Measurements from ENCODE around the gene MARF1.
"Not testable (repeated sequence)": the region's sequence is repeated elsewhere in the genome, so short reads cannot be mapped to it uniquely, and the experiment has no call there.

The MARF1 gene

DNA sequence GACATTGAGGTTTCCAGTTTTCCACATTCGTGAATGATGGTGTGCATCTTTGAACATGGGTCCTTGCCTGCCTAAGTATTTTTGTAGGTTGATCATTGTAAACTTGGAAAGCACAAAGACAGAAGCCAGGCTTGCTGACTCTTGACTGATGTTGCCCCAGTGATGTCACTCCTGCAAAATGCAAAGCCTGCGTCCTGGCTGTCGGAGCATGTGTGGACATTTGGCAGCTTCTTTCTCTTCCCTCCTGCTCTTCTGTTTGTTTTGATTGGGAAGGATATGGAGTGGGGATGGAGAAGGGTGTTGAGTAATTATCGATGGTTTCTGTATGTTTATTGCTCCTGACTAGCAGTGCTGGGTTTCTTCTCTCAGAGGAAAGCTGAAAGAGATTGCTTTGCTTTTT is 10.3 kb upstream of the MARF1 start:
- peak; percentile 69 for DNase-seq (ENCODE audit: low read depth)

DNA sequence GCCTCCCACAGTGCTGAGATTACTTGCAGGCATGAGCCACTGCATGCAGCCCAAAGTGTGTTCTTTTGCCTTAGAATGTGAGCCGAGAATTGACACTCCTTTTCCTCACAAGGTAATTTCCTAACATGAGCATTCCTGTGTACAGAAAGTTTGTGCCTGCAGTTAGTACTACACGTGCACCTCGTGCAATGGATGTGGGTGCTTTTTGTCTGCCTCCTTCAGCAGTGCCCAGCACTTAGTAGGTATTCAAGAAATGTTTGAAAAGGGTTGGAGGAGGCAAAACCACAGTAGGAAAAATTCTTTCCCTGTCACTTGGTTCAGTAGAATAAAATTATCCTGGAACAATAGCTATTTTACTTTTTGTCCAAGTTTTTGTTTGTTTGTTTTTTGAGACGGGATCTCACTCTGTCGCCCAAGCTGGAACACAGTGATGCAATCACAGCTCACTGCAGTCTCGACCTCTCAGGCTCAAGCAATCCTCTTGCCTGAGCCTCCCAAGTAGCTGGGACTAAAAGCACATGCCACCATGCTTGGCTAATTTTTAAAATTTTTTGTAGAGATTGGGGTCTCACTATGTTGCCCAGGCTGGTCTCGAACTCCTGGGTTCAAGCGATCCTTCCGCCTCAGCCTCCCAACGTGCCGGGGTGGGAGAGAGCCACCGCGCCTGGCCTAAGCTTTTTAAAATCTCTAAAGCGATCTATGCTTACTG is 9.5 kb upstream of the MARF1 start:
- no peak for DNase-seq (ENCODE audit: low read depth)

DNA sequence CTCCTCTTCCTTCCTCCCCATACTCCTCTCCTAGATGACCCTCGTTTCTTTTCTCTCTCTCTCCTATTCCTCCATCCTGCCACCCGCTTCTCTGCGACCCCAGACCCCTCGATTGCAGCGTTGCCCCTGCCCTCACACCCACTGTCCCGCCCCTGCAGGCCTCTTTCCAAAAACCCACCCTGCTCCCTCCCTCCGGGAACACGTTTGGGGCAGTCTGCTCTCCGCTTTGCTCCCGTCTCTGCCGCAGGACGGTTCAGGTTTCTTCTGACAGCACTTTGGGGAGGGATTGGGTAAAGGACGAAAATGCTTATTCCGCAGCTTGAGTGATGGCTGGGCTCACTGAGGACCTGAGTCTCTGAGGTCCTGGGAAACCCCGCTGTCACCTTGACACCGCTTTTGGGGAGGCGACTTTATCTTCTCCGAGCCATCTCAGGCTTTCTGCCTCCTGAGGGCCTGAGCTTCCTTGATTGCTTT is 7.8 kb upstream of the MARF1 start:
- DNase-seq (ENCODE audit: low read depth), result peak; percentile 8

DNA sequence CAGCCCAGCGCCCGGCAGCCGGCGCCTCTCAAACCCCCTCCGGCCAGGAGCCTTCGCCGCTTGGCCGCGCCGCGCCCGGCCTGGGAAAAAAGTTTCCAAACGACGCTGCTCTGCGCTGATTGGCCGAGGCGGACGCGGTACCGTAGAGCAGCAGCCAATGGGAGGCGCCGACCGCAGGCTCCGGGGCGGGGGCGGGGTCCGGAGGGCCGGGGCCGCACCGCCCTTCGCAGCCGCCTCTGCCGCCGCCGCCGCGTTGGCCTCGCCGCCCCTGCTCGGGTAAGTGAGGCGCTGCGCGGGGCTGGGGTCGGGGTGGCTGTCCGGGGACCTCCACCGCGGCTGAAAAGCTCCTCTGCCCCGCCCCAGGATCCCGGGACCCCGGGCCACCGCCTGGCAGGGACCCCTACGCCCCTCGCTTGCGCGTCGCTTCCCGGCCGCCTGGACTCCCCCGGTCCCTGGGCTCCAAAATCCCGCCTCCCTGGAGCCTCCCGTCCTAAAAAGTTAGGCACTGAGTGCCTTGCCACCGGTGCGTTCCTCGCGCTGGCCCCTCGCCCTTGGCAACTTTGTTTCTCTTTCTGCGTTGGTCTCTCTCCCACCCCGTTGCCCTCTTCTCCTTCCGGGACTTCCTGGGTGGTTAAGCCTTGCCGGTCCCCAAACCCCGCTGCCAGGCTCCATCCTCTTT is 7.2 kb upstream of the MARF1 start, which contains the start of gene NDE1:
Gene NDE1 (plus strand): TSS at position 227 of the 679 bp plus-strand sequence. CDS start 14,534 bp downstream, outside the sequence.
- DNase-seq (ENCODE audit: low read depth), result peak; percentile 82

DNA sequence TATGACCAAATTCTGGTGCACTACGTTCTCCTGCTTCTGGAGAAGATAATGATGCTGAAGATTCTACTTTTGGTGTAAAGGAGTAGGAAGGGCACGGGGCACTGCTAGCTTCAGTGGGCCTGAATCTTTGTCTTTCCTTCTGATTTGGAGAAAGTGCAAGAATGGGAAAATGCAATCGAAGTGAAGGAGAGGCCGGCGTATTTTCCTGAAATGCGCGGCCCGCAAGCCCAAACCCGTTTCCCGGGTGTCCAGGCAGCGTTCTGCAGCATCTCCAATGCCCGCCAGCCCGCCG is 6.7 kb upstream of the MARF1 start:
- DNase-seq (ENCODE audit: low read depth), result no peak

DNA sequence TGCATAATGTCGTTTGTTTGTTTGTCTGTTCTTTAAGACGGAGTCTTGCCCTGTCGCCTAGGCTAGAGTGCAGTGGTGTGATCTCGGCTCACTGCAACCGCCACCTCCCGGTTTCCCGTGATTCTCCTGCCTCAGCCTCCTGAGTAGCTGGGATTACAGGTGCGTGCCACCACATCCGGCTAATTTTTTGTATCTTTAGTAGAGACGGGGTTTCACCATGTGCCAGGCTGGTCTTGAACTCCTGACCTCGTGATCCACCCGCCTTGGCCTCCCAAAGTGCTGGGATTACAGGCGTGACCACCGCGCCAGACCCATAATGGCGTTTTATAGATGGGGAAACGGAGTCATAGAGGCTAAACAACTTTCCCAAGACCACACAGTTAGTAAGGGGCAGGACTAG is 6.4 kb upstream of the MARF1 start:
- not testable (repeated sequence) for DNase-seq (ENCODE audit: low read depth)

DNA sequence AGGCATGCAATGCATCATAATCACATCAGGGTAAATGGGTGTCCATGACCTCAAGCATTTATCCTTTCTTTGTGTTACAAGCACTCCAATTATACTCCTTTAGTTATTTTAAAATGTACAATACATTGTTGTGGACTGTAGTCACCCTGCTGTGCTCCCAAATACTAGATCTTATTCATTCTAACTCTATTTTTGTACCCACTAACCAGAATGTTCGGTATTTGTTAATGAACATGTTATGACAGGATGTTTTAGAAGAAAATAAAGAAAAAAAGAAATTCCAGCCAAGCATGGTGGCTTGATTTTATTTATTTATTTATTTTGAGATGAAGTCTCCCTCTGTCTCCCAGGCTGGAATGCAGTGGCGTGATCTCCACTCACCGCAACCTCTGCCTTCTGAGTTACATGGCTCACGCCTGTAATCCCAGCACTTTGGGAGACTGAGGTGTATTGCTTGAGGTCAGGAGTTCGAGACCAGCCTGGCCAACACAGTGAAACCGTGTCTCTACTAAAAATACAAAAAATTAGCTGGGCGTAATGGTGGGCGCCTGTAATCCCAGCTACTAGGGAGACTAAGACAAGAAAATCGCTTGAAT is 5.3 kb upstream of the MARF1 start:
- DNase-seq (ENCODE audit: low read depth), result no peak

DNA sequence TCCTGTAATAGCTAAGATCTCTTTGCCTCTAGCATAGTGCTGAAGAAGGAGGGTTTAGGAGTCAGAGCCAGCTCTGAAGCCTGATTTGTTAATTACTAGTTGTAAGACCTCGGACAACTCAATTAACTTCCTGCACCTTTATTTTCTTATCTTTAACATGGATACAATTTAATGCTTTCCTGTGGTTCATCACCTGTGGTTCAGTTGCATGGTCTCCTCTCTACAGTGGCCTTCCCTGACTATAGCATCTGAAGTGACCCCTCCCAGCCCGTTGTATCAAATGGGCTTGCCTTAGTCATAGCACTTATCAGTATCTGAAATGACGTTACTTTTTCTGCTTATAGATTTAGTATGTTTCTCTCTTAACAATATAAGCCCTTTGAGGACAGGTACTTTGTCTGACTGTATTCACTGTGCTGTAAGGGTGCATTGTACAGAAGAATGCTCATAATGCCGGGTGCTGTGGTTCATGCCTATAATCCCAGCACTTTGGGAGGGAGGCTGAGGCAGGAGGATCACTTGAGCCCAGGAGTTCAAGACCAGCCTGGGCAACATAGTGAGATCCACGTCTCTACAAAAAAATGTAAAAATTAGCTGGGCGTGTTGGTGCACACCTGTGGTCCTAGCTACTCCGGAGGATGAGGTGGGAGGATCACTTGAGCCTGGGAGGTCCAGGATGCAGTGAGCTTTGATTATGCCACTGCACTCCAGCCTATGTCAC is 4.5 kb upstream of the MARF1 start:
- DNase-seq (ENCODE audit: low read depth), result no peak

DNA sequence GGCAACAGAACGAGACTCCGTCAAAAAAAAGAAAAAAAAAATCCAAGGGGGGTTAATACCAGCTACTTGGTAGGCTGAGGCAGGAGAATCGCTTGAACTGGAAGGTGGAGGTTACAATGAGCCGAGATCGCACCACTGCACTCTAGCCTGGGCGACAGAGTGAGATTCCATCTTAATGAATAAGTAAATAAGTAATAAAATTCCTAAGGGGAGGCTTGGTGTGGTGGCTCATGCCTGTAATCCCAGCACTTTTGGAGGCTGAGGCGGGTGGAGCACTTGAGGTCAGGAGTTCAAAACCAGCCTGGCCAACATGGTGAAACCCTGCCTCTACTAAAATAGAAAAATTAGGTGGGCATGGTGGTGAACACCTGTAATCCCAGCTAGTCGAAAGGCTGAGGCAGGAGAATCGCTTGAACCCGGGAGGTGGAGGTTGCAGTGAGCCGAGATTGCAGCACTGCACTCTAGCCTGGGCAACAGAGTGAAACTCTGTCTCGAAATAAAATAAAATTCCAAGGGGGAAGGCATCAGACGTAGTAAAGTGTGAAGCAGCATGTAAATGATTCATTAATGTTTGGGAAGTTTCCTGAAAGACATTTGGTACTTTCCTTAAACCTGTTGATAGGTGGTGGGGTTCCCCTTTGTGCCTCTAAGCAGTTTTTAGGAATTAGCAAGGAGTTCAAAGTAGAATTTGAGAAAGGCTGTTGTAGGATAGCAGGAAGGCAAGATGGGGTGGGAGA is 3.8 kb upstream of the MARF1 start:
- DNase-seq (ENCODE audit: low read depth), result not testable (repeated sequence)

DNA sequence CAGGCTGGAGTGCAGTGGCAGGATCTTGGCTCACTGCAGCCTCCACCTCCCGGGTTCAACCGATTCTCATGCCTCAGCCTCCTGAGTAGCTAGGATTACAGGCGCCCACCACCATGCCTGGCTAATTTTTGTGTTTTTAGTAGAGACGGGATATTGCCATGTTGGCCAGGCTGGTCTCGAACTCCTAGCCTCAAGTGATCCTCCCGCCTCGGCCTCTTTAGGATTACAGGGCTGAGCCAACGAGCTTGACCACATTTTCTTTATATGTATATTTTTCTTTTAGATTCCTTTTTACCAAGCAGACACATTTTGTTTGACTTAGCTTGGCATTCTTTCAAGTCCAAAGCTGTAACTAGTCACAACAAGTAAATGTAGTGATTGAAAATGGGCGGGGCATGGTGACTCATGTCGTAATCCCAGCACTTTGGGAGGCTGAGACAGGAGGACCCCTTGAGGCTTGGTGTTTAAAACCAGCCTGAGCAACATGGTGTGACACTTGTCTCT is 2.1 kb upstream of the MARF1 start:
- DNase-seq (ENCODE audit: low read depth), result peak; percentile 28

DNA sequence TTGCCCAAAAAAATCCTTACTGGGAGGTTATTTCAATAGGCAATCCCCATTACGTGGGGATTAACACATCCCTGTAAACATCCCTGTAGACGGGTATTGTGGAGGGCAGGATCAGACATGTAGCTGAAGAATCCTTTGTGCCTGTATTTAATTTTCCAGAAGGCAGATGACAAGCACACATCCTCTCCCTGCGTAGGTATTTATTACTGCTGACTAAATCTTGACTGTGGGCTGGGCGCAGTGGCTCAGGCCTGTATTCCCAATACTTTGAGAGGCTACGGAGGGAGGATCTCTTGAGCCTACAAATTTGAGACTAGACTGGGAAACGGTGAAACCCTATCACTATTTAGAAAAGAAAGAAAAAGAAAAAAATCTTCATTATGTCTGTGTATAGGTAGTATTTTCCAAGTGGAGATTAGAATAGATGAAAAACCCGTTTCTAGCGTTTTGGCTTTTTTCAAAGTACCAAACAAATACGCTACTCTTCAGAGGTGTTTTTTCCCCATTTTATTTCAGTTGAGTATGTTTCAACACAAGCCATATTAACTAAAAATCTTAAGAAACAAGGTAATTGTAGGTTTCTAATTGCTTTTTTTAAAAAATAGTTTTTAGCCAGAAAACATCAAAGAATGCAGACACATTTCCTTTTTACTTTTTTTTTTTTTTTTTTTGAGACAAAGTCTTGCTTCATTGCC is 1.5 kb upstream of the MARF1 start:
- DNase-seq (ENCODE audit: low read depth), result no peak

DNA sequence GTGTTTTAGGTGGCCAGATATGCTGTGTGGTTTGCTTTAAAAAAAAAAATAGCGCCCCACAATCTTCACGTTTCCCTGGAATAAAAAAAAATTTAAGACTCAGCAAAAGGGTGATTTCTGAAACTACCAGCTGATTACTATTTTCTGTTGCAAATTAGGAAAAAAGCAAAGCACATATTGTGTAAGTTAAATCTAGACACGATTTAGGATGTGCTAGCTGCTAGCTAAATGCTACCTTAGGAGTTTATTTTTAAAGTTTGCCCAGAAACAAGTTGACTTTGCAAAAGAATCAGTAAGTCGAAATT is 944 bp upstream of the MARF1 start:
- no peak for DNase-seq (ENCODE audit: low read depth)

DNA sequence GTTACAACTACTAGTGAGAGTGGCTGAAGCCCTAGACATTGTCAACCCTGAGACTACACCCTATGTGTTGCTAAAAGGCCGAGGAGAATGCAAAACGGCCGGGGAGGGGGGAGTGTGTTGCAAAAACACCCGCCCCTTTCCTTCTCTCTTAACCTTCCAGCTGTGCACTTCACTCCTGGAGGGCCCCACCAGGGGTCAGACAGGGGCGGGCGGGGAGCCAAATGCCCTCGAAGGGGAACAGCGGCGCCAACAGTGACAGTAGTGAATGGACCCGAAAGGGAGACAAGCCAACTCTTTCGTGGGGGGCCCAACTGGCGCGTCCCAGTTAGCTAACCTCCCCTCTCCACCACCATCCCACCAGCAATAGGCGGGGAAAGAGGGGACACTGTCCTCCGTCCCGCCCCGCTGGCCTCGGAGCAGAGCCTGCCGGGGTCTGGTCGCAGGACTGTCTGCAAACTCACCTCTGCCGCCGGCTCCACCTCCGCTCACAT is 352 bp downstream of the MARF1 start:
- DNase-seq (ENCODE audit: low read depth), result no peak

DNA sequence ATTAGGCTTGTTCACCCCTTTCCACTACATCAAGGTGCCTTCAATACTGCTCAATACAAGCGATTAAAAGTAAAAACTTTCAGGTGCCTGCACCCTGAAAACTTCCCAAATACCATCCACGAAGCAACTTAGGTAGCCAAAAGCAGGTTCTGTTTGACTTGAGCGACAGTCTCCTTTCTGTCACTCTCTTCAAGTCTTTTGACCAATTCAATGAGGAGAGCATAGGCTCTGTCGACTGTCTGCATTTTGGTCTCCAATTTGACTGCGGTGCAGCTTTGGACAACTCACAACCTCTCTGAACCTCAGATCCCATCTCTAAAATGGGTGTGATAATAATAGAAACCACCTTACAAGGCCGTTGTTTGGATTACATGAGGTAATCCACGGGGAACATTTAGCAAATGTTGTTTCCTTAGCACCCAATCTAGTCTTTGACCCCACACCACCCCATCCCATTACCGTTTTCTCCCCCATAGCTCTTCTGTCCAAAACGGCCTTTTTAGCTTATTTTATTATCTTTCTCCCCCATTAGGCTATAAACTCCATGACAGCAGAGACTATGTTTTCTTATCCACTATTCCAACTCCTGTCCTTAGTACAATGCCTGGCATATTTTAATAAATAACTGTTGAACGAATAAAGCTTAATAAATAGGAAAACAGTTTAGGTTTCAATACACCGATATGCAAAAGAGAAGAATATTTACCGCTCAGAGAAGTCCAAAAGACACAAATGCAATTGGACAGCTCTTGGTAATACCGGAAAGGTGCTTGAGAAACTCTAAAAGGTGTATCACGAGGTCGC is 999 bp downstream of the MARF1 start:
- no peak for DNase-seq (ENCODE audit: low read depth)

DNA sequence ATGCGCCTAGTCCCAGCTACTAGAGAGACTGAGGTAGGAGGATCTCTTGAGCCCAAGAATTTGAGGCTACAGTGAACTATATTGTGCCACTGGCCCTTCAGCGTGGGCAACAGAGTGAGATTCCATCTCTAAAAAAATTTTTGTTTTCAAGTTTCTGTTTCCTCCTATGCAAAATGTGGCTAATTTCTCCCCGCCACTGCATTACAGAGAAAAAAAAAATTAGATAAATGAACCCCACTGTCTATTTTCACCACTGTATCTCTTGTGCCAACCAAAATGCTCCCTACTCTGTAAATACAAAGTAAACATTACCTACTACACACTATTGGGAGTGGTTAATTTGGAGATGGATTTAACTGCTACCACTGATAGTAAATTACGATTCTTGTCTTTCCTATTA is 2.0 kb downstream of the MARF1 start:
- DNase-seq (ENCODE audit: low read depth), result no peak

DNA sequence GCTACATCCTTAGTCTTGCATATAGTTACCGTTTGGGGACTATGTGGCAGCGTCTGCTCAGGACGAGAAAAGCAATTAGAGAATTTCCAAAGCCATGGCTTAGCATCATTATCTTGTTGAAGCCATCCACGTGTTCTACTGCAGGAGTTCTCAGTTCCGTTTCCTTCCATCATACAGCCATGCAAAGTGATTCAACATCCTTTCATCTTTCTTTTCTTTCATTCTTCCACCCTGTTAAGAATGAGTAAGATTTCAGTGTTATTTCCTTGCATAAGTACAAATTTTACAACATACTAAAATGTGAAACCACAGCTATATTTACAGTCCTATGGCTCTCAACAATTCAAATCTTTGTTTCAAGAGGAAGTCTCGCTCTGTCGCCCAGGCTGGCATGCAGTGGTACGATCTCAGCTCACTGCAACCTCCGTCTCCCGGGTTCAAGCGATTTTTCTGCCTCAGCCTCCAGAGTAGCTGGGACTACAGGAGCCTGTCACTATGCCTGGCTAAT is 3.8 kb downstream of the MARF1 start:
- no peak for DNase-seq (ENCODE audit: low read depth)

DNA sequence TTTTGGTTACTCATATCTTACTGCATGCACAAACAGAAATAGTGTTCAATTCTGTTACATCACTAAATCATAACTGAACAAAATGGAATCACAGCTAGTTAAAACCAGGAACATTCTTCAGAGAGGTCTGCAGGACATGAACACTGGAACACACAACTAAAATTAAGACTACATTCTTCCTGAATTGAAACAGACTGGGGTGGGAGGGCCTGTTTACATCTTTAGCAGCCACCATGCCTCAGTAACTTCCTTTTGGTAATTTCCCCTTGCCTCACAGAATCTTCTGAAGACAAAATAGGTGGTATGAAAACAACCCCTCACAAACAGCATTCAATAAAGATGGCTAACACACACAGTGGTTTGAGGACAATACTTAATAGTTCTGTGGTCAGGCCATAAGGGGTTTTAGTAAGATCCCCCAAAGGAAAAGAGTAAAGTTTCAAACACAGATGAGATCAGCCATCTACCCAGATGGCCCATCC is 6.5 kb downstream of the MARF1 start:
- DNase-seq (ENCODE audit: low read depth), result no peak

DNA sequence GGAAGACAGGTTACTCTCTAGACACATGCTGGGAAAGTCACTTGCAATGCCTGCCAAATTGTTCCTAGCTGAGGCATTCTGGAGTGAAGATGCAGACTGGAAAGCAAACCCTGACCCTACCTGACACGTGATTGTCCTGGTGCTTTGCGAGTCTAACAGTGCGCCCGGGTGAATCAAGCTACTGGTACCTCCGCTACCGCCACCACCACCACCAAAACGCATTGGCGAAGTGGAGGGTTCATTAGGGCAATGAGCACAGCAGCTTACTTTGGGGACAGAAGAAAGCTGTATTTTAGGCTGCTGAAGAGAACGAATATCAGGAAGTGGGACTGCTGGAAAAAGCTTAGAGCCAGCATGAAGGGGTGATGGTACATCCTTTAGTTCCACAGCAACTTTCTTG is 7.0 kb downstream of the MARF1 start:
- no peak for DNase-seq (ENCODE audit: low read depth)

DNA sequence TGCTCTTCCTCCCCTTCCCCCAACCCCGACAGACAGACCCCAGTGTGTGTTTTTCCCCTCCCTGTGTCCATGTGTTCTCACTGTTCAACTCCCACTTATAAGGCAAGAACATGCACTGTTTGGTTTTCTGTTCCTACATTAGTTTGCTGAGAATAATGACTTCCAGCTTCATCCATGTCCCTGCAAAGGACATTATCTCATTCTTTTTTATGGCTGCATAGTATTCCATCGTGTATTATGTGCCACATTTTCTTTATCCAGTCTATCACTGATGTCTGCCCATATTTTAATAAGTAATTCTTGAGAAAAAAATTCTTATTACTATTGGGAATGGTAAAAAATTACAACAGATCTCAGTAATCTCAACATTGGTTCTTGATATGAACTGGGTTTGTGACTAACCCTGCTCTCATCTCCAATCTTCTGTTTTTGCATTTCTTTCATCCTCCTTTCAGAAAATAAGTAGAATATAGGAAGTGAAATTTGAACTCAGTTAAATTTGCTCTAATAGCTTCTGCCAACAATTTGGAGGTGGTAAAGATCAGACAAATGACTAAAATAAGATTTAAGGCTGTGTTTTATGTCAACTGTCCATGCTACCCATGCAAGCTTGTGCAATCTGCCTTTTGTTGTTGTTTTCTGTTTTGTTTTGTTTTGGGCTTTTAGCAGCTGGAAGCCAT is 11.1 kb downstream of the MARF1 start:
- DNase-seq (ENCODE audit: low read depth), result no peak
